IMR-90 (cell line): Measurements from ENCODE around the gene PIK3R5. TPM values are rescaled to one million over a fixed set of nuclear protein-coding genes. Genes with fewer than 3 reads are reported as not detected.

Experiments
- ATAC-seq: fragments of 200-7000 bp; cut with Tn5 transposase; 2 replicates; pipeline ENCODE4 v1.9.1; 2020; ENCODE audit warnings: low read depth, mild to moderate bottlenecking, moderate library complexity
- BruUV-seq: library from RNA; stranded (reverse); fragments of 400-500 nt; replicated peaks from 2 replicates; lab custom pipeline; 2021; lab: Mats Ljungman, UMichigan
- CTCF ChIA-PET: fragments of 300-600 bp; formaldehyde crosslinking; extraction: SDS; loops from one replicate; lab custom pipeline; 2021; ENCODE audit warnings: antibody characterized with exemption; lab: Yijun Ruan, JAX
- POLR2A ChIA-PET: fragments of 300-600 bp; sonication (Branson Sonifier 250); formaldehyde crosslinking; loops from one replicate; lab custom pipeline; 2022; ENCODE audit warnings: antibody characterized with exemption; ENCODE audit not compliant: unreplicated experiment; lab: Charles Lee
- DNase-seq: peaks from one replicate; pipeline ENCODE4 v3.0.0; 2013
- H2AFZ ChIP-seq: replicated peaks from 2 replicates; pipeline ENCODE3; 2013; ENCODE audit warnings: low read length, mild to moderate bottlenecking; ENCODE audit not compliant: poor library complexity
- H2AK5ac ChIP-seq: 2 replicates; pipeline ENCODE4 v1.6.1; 2013; ENCODE audit warnings: low read depth, low read length, inconsistent platforms
- H2AK9ac ChIP-seq: replicated peaks from 2 replicates; pipeline ENCODE3; 2013; ENCODE audit warnings: mild to moderate bottlenecking, low read depth, low read length, moderate library complexity; ENCODE audit not compliant: poor library complexity
- H2BK120ac ChIP-seq: 2 replicates; pipeline ENCODE4 v1.6.1; 2013; ENCODE audit warnings: low read depth, low read length, inconsistent platforms
- H2BK15ac ChIP-seq: 3 replicates; pipeline ENCODE4 v1.6.1; 2013; ENCODE audit warnings: low read depth, low read length, inconsistent platforms
- H2BK20ac ChIP-seq: 2 replicates; pipeline ENCODE4 v1.6.1; 2013; ENCODE audit warnings: low read depth, mild to moderate bottlenecking, inconsistent platforms, low read length, moderate library complexity
- H2BK5ac ChIP-seq: 2 replicates; pipeline ENCODE4 v1.6.1; 2013; ENCODE audit warnings: mild to moderate bottlenecking, low read depth, low read length, inconsistent platforms; ENCODE audit not compliant: poor library complexity, severe bottlenecking
- H3K14ac ChIP-seq: replicated peaks from 2 replicates; pipeline ENCODE4 v1.6.1; 2013; ENCODE audit warnings: low read depth, low read length, inconsistent platforms
- H3K18ac ChIP-seq: 2 replicates; pipeline ENCODE4 v1.6.1; 2013; ENCODE audit warnings: low read depth, low read length, control low read depth
- H3K23ac ChIP-seq: 2 replicates; pipeline ENCODE4 v1.6.1; 2013; ENCODE audit warnings: low read depth, low read length, inconsistent platforms
- H3K27ac ChIP-seq: 2 replicates; pipeline ENCODE4 v1.5.1; 2013; ENCODE audit warnings: mild to moderate bottlenecking, control low read depth, low read length; ENCODE audit not compliant: insufficient read depth
- H3K27me3 ChIP-seq: 2 replicates; pipeline ENCODE4 v1.6.1; 2013; ENCODE audit warnings: low read length; ENCODE audit not compliant: control insufficient read depth, insufficient read depth
- H3K36me3 ChIP-seq: 2 replicates; pipeline ENCODE4 v1.6.1; 2013; ENCODE audit warnings: low read length, mixed read lengths; ENCODE audit not compliant: control insufficient read depth, insufficient read depth
- H3K4ac ChIP-seq: 2 replicates; pipeline ENCODE4 v1.6.1; 2013; ENCODE audit warnings: low read depth, low read length, inconsistent platforms
- H3K4me1 ChIP-seq: 2 replicates; pipeline ENCODE4 v1.6.1; 2013; ENCODE audit warnings: low read length, mixed read lengths; ENCODE audit not compliant: control insufficient read depth, insufficient read depth
- H3K4me2 ChIP-seq: 2 replicates; pipeline ENCODE4 v1.6.1; 2013; ENCODE audit warnings: low read depth, mild to moderate bottlenecking, control low read depth, low read length, moderate library complexity
- H3K4me3 ChIP-seq: 2 replicates; pipeline ENCODE4 v1.5.1; 2013; ENCODE audit warnings: low read depth, mild to moderate bottlenecking, control low read depth, low read length, moderate library complexity; ENCODE audit not compliant: insufficient read depth
- H3K56ac ChIP-seq: 2 replicates; pipeline ENCODE4 v1.6.1; 2013; ENCODE audit warnings: low read length, inconsistent platforms; ENCODE audit not compliant: insufficient read depth; ENCODE audit errors: extremely low read depth
- H3K79me1 ChIP-seq, 2 experiments: 2 replicates each; pipeline ENCODE4 v1.6.1; 2013; ENCODE audit warnings: low read length in 2 of 2, inconsistent platforms in 1 of 2, low read depth in 1 of 2
- H3K9ac ChIP-seq: 2 replicates; pipeline ENCODE4 v1.6.1; 2013; ENCODE audit warnings: low read depth, low read length, control low read depth
- H3K9me1 ChIP-seq: 2 replicates; pipeline ENCODE4 v1.6.1; 2013; ENCODE audit warnings: low read length, inconsistent platforms; ENCODE audit not compliant: insufficient read depth
- H3K9me3 ChIP-seq: 2 replicates; pipeline ENCODE4 v1.6.1; 2013; ENCODE audit warnings: low read length; ENCODE audit not compliant: control insufficient read depth, insufficient read depth
- H4K20me1 ChIP-seq: 2 replicates; pipeline ENCODE4 v1.6.1; 2013; ENCODE audit warnings: low read length, inconsistent platforms; ENCODE audit not compliant: insufficient read depth
- H4K5ac ChIP-seq: 2 replicates; pipeline ENCODE4 v1.6.1; 2013; ENCODE audit warnings: mild to moderate bottlenecking, low read depth, low read length, control low read depth
- H4K8ac ChIP-seq, 2 experiments: 2 replicates each; pipeline ENCODE4 v1.6.1; 2013; ENCODE audit warnings: low read depth in 2 of 2, low read length in 2 of 2, control low read depth in 1 of 2, inconsistent platforms in 1 of 2
- H4K91ac ChIP-seq: 2 replicates; pipeline ENCODE4 v1.6.1; 2013; ENCODE audit warnings: low read depth, low read length, inconsistent platforms; ENCODE audit not compliant: insufficient read depth
- CEBPB ChIP-seq: IDR thresholded peaks from 2 replicates; pipeline ENCODE4 v1.6.1; 2012; ENCODE audit warnings: low read depth, low read length, improper control_type of control experiment
- RAD21 ChIP-seq: IDR thresholded peaks from 2 replicates; pipeline ENCODE4 v1.6.1; 2012; ENCODE audit warnings: low read length, improper control_type of control experiment
- RFX5 ChIP-seq: IDR thresholded peaks from 2 replicates; pipeline ENCODE4 v1.8.0; 2012; ENCODE audit warnings: low read depth, mild to moderate bottlenecking, low read length, moderate library complexity
- SMC3 ChIP-seq: fragments of 150-350 bp; IDR thresholded peaks from 2 replicates; pipeline ENCODE4 v1.6.1; 2016; ENCODE audit warnings: low read depth, mild to moderate bottlenecking, antibody characterized with exemption, low read length, moderate library complexity
- WGBS, 2 experiments: methylation state at CpG; one replicate each; pipeline versions ENCODE4 v1.1.5 to v1.1.7; 2013; ENCODE audit warnings: missing lambda C conversion rate in 2 of 2; ENCODE audit not compliant: insufficient read length in 1 of 2; ENCODE audit errors: extremely low coverage in 2 of 2; 5-methylcytosine and 5-hydroxymethylcytosine counted together
- dilution Hi-C: fragments of 300-500 bp; cut with HindIII; formaldehyde crosslinking; loops from one replicate; pipeline ENCODE4 v1.14.3; 2018; ENCODE audit warnings: low sequenced_read_pairs; ENCODE audit not compliant: unreplicated experiment
- in situ Hi-C: fragments of 300-500 bp; cut with MboI; formaldehyde crosslinking; loops from 3 replicates; pipeline ENCODE4 v1.14.3; 2019; ENCODE audit warnings: low sequenced_read_pairs, inconsistent platforms, mixed read lengths
- intact Hi-C: fragments of 100-400 bp; cut with micrococcal nuclease; formaldehyde crosslinking; loops from 2 replicates; pipeline ENCODE4 v1.10.0; 2022
- polyA plus RNA-seq, 3 experiments: library from polyadenylated mRNA; depleted of rRNA; stranded (reverse); fragments of >200 nt; gene quantifications; 2 replicates each; pipeline ENCODE4 v1.2.3, GENCODE V29; 2012; ENCODE audit warnings: low replicate concordance in 1 of 3
- total RNA-seq: library from RNA; depleted of rRNA; stranded (reverse); fragments of >200 nt; gene quantifications from 2 replicates; pipeline ENCODE4 v1.2.3, GENCODE V29; 2012
- TF ChIP-seq, protein P1 (sequence below): conservative IDR thresholded peaks from 2 replicates; pipeline ENCODE4 v1.5.1; 2012; ENCODE audit warnings: mild to moderate bottlenecking, low read depth, low read length, improper control_type of control experiment
- TF ChIP-seq, protein P2 (sequence below): fragments of 150-350 bp; IDR thresholded peaks from 2 replicates; pipeline ENCODE4 v1.6.1; 2016; ENCODE audit warnings: low read depth, mild to moderate bottlenecking, low read length, moderate library complexity, borderline replicate concordance

The PIK3R5 gene
- total and polyA plus RNA-seq, 2 of the 4 experiments (the other 2 are of a cell fraction): not detected

DNA sequence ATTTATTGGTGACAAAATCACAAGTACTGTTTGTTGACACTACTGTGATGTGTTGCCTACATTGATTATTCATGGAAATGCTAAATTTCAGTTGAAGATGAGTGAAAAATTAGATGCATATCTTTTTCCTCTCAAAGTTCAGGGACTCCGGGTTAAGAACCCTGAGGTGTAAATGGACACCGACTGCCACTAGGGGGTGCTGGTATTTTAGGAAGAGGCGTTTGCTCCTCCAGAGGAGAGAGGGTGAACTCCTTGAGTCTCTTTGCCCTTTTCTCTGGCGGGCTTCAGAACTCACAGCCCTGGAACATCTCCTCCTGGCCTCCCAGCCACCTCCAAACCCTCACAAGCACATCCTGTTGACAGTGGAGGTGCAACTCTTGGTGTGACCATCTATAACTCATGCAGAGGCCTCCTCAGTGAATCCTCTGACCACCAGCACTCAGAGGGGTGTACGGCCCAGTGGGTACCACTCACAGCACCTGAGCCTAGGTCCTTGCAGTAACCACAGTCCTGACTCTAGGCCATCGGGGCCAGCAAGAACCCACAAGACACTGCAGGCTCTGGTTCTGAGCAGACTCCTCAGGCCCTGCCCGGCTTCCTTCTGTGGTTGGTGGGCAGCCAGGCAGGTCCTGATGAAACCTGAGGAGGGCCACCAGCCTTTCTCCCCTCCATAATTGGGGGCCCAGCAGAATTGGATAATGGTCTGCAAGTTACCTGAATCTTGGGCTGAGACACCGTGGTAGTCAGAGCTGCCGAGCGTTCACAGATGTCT lies 26.2 kb upstream of the PIK3R5 start:
- WGBS, 2 experiments: 82% methylated on average over 2 of the region's 10 CpGs; no CpG with 5 or more reads in 1 of the 2 experiments
- no TSS peak for BruUV-seq
- Histone ChIP-seq H4K91ac (no peak overlapping the region), H3K36me3 (no peaks in the 10 kb centered on the region), H3K4me1 (no peaks in the 10 kb centered on the region), H3K9me1 (no peaks in the 10 kb centered on the region), H3K18ac (no peak overlapping the region), H3K4ac (no peak overlapping the region), H4K8ac (no peak overlapping the region), H3K27me3 (no peaks in the 10 kb centered on the region), H2AK9ac (no peak overlapping the region), H4K5ac (no peak overlapping the region), H2AFZ (no peak overlapping the region), H2BK20ac (no peak overlapping the region), H4K20me1 (no peaks in the 10 kb centered on the region), H2AK5ac (no peak overlapping the region), H3K79me1 (no peaks in the 10 kb centered on the region), H2BK15ac (no peak overlapping the region), H3K23ac (no peak overlapping the region), H3K9me3 (no peaks in the 10 kb centered on the region), H3K14ac (no peak overlapping the region), H2BK5ac (no peak overlapping the region), H3K4me2 (no peak overlapping the region), H3K4me3 (no peak overlapping the region), H2BK120ac (no peak overlapping the region), H3K56ac (no peak overlapping the region), H3K27ac (no peak overlapping the region), H3K9ac (no peak overlapping the region)
- dilution Hi-C loops: no loop called here
- ChIA-PET POLR2A (no interaction called here), CTCF (interaction anchor here (0.8 kb wide), 1 partner anchor 530 kb away, joined by 3 read pairs; no protein-coding TSS in a partner anchor)
- peak; percentile 90 for ATAC-seq
- TF ChIP-seq SMC3 (peak; percentile 63), RAD21 (peak; percentile 71), RFX5 (no peak), CEBPB (no peak)
- TF ChIP-seq, protein P1, sequence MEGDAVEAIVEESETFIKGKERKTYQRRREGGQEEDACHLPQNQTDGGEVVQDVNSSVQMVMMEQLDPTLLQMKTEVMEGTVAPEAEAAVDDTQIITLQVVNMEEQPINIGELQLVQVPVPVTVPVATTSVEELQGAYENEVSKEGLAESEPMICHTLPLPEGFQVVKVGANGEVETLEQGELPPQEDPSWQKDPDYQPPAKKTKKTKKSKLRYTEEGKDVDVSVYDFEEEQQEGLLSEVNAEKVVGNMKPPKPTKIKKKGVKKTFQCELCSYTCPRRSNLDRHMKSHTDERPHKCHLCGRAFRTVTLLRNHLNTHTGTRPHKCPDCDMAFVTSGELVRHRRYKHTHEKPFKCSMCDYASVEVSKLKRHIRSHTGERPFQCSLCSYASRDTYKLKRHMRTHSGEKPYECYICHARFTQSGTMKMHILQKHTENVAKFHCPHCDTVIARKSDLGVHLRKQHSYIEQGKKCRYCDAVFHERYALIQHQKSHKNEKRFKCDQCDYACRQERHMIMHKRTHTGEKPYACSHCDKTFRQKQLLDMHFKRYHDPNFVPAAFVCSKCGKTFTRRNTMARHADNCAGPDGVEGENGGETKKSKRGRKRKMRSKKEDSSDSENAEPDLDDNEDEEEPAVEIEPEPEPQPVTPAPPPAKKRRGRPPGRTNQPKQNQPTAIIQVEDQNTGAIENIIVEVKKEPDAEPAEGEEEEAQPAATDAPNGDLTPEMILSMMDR: peak; percentile 70
- TF ChIP-seq, protein P2, sequence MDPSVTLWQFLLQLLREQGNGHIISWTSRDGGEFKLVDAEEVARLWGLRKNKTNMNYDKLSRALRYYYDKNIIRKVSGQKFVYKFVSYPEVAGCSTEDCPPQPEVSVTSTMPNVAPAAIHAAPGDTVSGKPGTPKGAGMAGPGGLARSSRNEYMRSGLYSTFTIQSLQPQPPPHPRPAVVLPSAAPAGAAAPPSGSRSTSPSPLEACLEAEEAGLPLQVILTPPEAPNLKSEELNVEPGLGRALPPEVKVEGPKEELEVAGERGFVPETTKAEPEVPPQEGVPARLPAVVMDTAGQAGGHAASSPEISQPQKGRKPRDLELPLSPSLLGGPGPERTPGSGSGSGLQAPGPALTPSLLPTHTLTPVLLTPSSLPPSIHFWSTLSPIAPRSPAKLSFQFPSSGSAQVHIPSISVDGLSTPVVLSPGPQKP: no peak
- in situ Hi-C loops: no loop called here
- intact Hi-C loops: loop anchor here (1.0 to 10.0 kb wide), 4 partner anchors 301 to 538 kb away; no protein-coding TSS in a partner anchor
- DNase-seq: peak; percentile 57
